Natural killer cell (primary cell): ENCODE results near the gene TMEM198. TPM values are rescaled to one million over a fixed set of nuclear protein-coding genes. Genes with fewer than 3 reads are reported as not detected.
A peak's percentile ranks its signal among the peaks of the same experiment; 100 is the strongest.

Source experiments
- ATAC-seq, 3 donors: fragments of 150-1000 bp in 2 of 3; fragments of 200-7000 bp in 1 of 3; cut with Tn5 transposase; 1 replicate in 1 of 3; 2 replicates in 2 of 3; pipeline ENCODE4 v1.10.0; 2021; ENCODE audit warnings: mild to moderate bottlenecking in 2 of 3, moderate library complexity in 2 of 3
- DNase-seq, 2 donors: peaks; one replicate each; pipeline versions ENCODE4 v3.0.0 to v3.0.0-alpha.2; 2013 to 2021; ENCODE audit warnings: mixed read lengths in 1 of 2
- H3K27ac ChIP-seq: one replicate; pipeline ENCODE4 v1.5.1; 2013; ENCODE audit warnings: mild to moderate bottlenecking, low read length
- H3K27me3 ChIP-seq: one replicate; pipeline ENCODE4 v1.6.1; 2013; ENCODE audit warnings: low read length; ENCODE audit not compliant: control insufficient read depth, insufficient read depth
- H3K36me3 ChIP-seq: one replicate; pipeline ENCODE4 v1.6.1; 2013; ENCODE audit warnings: low read length; ENCODE audit not compliant: control insufficient read depth, insufficient read depth
- H3K4me1 ChIP-seq: one replicate; pipeline ENCODE4 v1.6.1; 2013; ENCODE audit warnings: low read length; ENCODE audit not compliant: control insufficient read depth, insufficient read depth
- H3K4me3 ChIP-seq: one replicate; pipeline ENCODE4 v1.5.1; 2013; ENCODE audit warnings: low read length
- H3K9me3 ChIP-seq: one replicate; pipeline ENCODE4 v1.6.1; 2013; ENCODE audit warnings: low read length; ENCODE audit not compliant: control insufficient read depth, insufficient read depth
- H3K27ac Mint-ChIP-seq, 2 donors: one replicate each; pipeline ENCODE4 v1.8.0; 2022; ENCODE audit warnings: mild to moderate bottlenecking in 2 of 2, mixed read lengths in 2 of 2, moderate library complexity in 1 of 2
- H3K27me3 Mint-ChIP-seq, 2 donors: one replicate each; pipeline ENCODE4 v1.8.0; 2022; ENCODE audit warnings: low read depth in 2 of 2, mixed read lengths in 2 of 2
- H3K36me3 Mint-ChIP-seq: one replicate; pipeline ENCODE4 v1.8.0; 2022; ENCODE audit warnings: mixed read lengths
- H3K4me1 Mint-ChIP-seq, 2 donors: one replicate each; pipeline ENCODE4 v1.8.0; 2022; ENCODE audit warnings: mixed read lengths in 2 of 2
- H3K4me3 Mint-ChIP-seq: one replicate; pipeline ENCODE4 v1.8.0; 2022; ENCODE audit warnings: mild to moderate bottlenecking, moderate library complexity, mixed read lengths
- H3K9me3 Mint-ChIP-seq, 2 donors: one replicate each; pipeline ENCODE4 v1.8.0; 2022; ENCODE audit warnings: mixed read lengths in 2 of 2
- WGBS: methylation state at CpG from one replicate; pipeline ENCODE4 v1.1.7; 2013; ENCODE audit warnings: missing lambda C conversion rate; ENCODE audit not compliant: insufficient coverage; 5-methylcytosine and 5-hydroxymethylcytosine counted together
- intact Hi-C: fragments of 100-400 bp; cut with micrococcal nuclease; formaldehyde crosslinking; loops from one replicate; pipeline ENCODE4 v1.14.2; 2022
- total RNA-seq, 4 donors: library from RNA; stranded (reverse); fragments of 120-200 nt in 1 of 4; gene quantifications; one replicate each; pipeline versions ENCODE4 v1.2.3 to v1.2.4, GENCODE V29; 2013 to 2022
- TF ChIP-seq, protein P1 (sequence below): fragments of 200-600 bp; IDR thresholded peaks from one replicate; pipeline ENCODE4 v1.8.0; 2022; ENCODE audit warnings: antibody characterized with exemption

Gene TMEM198
- total RNA-seq, 3 donors from 2014 or later (not counting 1 experiment from before 2014, with no cell fraction given): 1.7 to 2.3 (median 1.8) TPM

DNA sequence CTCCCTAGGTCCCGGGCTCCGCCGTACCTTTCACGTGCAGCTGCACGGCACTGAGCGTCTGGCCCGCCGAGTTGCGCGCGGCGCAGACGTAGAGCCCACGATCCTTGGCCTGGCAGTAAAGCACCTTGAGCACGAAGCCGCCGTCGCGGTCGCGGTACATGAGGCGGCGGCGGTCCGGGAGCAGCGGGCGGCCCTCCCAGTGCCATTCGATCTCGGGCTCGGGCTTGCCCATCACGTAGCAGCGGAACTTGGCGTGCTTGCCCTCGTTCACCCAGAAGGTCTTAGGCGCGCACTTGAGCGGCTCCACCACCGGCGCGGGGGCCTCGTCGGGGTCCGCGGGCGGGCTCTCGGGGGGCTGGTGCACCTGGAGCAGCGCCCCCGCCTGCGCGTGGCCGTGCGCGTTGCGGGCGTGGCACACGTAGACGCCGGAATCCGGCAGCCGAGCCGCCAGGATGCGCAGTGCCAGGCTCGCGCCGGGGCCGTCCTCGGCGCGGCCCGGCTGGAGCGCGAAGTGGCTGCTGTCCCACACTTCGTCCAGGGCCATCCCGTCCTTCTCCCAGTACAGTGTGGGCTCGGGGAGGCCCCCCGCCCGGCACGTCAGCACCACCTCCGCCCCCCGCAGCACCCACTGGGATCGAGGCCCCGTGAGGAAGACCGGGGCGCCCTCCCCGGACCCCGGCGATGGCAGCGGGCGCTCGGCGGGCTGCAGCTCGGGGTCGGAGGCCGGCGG is 26.5 kb downstream of the TMEM198 start:
- H3K36me3 Mint-ChIP-seq: no peaks in the 10 kb centered on the region
- no peaks in the 10 kb centered on the region for H3K9me3 ChIP-seq
- TF ChIP-seq, protein P1, sequence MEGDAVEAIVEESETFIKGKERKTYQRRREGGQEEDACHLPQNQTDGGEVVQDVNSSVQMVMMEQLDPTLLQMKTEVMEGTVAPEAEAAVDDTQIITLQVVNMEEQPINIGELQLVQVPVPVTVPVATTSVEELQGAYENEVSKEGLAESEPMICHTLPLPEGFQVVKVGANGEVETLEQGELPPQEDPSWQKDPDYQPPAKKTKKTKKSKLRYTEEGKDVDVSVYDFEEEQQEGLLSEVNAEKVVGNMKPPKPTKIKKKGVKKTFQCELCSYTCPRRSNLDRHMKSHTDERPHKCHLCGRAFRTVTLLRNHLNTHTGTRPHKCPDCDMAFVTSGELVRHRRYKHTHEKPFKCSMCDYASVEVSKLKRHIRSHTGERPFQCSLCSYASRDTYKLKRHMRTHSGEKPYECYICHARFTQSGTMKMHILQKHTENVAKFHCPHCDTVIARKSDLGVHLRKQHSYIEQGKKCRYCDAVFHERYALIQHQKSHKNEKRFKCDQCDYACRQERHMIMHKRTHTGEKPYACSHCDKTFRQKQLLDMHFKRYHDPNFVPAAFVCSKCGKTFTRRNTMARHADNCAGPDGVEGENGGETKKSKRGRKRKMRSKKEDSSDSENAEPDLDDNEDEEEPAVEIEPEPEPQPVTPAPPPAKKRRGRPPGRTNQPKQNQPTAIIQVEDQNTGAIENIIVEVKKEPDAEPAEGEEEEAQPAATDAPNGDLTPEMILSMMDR: no peak
- peaks cover 33 to 50% of the 10 kb centered on the region in 2 donors for H3K27me3 Mint-ChIP-seq
- WGBS: 27% methylated on average over 95 of the region's 95 CpGs
- no peaks in the 10 kb centered on the region for H3K9me3 Mint-ChIP-seq
- H3K27ac ChIP-seq: no peak overlapping the region
- DNase-seq: no peak
- H3K4me3 Mint-ChIP-seq: peak overlapping the region; percentile 18
- ATAC-seq: peak in 1 of 3 donors; percentile 25
- no peaks in the 10 kb centered on the region for H3K36me3 ChIP-seq
- no peak overlapping the region for H3K27ac Mint-ChIP-seq
- peaks cover 7% of the 10 kb centered on the region for H3K4me1 ChIP-seq
- peaks cover 11% of the 10 kb centered on the region for H3K27me3 ChIP-seq
- H3K4me1 Mint-ChIP-seq: no peaks in the 10 kb centered on the region
- intact Hi-C loops: no loop called here
- H3K4me3 ChIP-seq: no peak overlapping the region

DNA sequence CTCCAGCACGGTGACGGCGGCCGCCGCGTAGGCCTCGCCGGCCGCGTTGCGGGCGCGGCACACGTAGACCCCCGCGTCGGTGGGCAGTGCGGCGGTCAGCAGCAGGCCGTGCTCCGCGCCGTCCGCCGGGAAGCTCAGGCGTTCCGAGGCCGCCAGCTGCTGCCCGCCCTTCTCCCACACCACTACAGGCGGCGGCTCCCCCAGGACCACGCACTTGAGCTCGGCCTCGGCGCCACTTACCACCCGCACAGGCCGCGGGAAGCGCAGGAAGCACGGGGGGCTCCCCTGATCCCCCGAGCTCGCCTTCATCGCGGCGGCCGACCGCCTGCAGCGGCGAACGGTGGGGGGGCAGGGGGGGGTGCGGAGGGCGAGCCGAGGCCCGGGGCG is 27.1 kb downstream of the TMEM198 start:
- ATAC-seq (peak in 2 of 3 donors; percentile 40 to 42), DNase-seq (no peak)
- H3K4me3 Mint-ChIP-seq: peak overlapping the region; percentile 28
- no peak overlapping the region for H3K27ac ChIP-seq
- H3K9me3 ChIP-seq: no peaks in the 10 kb centered on the region
- intact Hi-C loops: no loop called here
- no peaks in the 10 kb centered on the region for H3K9me3 Mint-ChIP-seq
- no peak overlapping the region for H3K4me3 ChIP-seq
- WGBS: 1% methylated on average over 55 of the region's 55 CpGs
- peaks cover 7% of the 10 kb centered on the region for H3K4me1 ChIP-seq
- H3K36me3 ChIP-seq: no peaks in the 10 kb centered on the region
- no peak overlapping the region for H3K27ac Mint-ChIP-seq
- peaks cover 11% of the 10 kb centered on the region for H3K27me3 ChIP-seq
- no peaks in the 10 kb centered on the region for H3K36me3 Mint-ChIP-seq
- H3K4me1 Mint-ChIP-seq: no peaks in the 10 kb centered on the region
- H3K27me3 Mint-ChIP-seq: peaks cover 37 to 56% of the 10 kb centered on the region in 2 donors
- TF ChIP-seq, protein P1: no peak

DNA sequence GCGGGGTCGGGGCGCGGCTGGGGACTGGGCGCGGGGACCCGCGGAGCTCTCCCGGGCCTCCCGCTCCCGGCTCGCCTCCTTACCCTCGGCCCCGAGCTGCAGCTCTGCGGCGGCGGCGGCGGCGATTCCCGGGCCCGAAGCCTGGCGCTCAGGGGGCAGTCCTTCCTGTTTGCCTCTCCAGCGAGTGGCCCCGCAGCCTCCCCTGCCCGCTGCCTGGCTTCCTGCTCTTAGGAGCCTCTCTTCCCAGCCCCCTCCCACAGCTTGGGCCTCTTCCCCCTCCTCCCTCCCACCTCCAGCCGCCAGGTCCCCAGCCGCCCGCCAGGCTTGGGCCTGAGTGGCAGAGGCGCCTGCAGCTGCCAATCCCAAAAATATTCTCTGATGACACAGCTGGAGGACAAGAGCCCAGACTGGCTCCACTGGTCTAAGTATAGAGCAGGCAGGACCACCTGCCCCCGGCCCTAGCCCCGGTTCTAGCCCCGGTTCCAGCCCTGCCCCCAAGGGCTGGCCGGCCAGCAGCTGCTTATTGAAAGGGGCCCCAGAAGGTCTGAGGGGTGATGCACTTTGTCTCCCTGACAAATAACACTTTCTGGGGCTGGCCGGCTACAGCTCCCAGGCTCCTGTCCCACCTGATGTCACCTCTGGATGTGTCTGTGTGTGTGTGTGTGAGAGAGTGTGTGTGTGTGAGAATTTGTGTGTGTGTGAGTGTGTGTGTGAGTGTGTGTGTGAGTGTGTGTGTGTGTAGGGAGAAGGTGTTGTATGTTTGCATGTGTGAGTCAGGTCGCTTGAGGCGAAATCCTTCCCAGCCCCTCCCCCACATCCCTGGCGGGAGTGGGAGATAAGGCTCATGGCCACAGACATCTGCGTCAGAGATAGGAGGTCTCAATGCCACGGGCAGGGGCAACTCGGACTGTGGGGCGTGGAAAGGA is 27.7 kb downstream of the TMEM198 start, which contains the start of gene OBSL1:
Gene OBSL1, minus strand, starts transcription at position 229 of the 926 bp plus-strand sequence. CDS start 307 bp downstream, outside the sequence.
- peaks cover 42 to 58% of the 10 kb centered on the region in 2 donors for H3K27me3 Mint-ChIP-seq
- Histone ChIP-seq H3K36me3 (no peaks in the 10 kb centered on the region), H3K9me3 (no peaks in the 10 kb centered on the region), H3K27me3 (peaks cover 11% of the 10 kb centered on the region), H3K4me1 (peaks cover 7% of the 10 kb centered on the region), H3K27ac (no peak within 1 kb of the TSS), H3K4me3 (no peak within 1 kb of the TSS)
- H3K4me3 Mint-ChIP-seq: peak within 1 kb of the TSS; percentile 61
- no peaks in the 10 kb centered on the region for H3K36me3 Mint-ChIP-seq
- TF ChIP-seq, protein P1: no peak
- H3K4me1 Mint-ChIP-seq: no peaks in the 10 kb centered on the region
- WGBS: 10% methylated on average over 39 of the region's 42 CpGs
- DNase-seq (no peak), ATAC-seq (peak; percentile 34 to 43 (median 36))
- intact Hi-C loops: no loop called here
- H3K9me3 Mint-ChIP-seq: no peaks in the 10 kb centered on the region
- no peak within 1 kb of the TSS for H3K27ac Mint-ChIP-seq
